A549 treated with AZD9567 at 1 μM for 4 hours (cell line): ENCODE data around the gene PTPRU. TPM values are rescaled to one million over a fixed set of nuclear protein-coding genes. Genes with fewer than 3 reads are reported as not detected.

Source experiments
- total RNA-seq: library from RNA; stranded (reverse); fragments of 200-300 nt; extraction: Qiagen RNA extraction; gene quantifications from 5 replicates; pipeline ENCODE4 v1.2.3, GENCODE V29; 2022; ENCODE audit not compliant: insufficient read depth

PTPRU gene
- 6.7 to 19.3 TPM (median 7.2 TPM) in 5 replicates for total RNA-seq

GRCh38 chr1:29235955-29236711 lies at the start of gene PTPRU:
TSS of gene PTPRU (plus strand) at chr1:29236522. CDS start at chr1:29236645, 123 bp downstream.

GRCh38 chr1:29230553-29231378 lies 5.6 kb upstream of the PTPRU start, which contains the start of gene MECR:
TSS of gene MECR (minus strand) at chr1:29230934. CDS start at chr1:29230906, 28 bp downstream.

Other genes starting within 250 kb of the PTPRU start
- 0.08 to 0.19 TPM (median 0.12 TPM) in 4 of 5 replicates, not detected in the other for gene TMEM200B, start 112.6 kb upstream of the PTPRU start, total RNA-seq
- 45.2 to 50.6 TPM (median 48.8 TPM) in 5 replicates for gene SRSF4, start 54.6 kb upstream of the PTPRU start, total RNA-seq
- gene MECR, start 5.6 kb upstream of the PTPRU start, total RNA-seq: 21.3 to 39.3 TPM (median 23.8 TPM) in 5 replicates